ENCODE measurements around the gene CBX1. TPM values are rescaled to one million over a fixed set of nuclear protein-coding genes. Genes with fewer than 3 reads are reported as not detected.

Gene CBX1
- total and polyA plus RNA-seq, 2 donors (not counting 3 experiments of a cell fraction or from before 2014, with no cell fraction given), result 20.4 to 95.2 TPM

DNA sequence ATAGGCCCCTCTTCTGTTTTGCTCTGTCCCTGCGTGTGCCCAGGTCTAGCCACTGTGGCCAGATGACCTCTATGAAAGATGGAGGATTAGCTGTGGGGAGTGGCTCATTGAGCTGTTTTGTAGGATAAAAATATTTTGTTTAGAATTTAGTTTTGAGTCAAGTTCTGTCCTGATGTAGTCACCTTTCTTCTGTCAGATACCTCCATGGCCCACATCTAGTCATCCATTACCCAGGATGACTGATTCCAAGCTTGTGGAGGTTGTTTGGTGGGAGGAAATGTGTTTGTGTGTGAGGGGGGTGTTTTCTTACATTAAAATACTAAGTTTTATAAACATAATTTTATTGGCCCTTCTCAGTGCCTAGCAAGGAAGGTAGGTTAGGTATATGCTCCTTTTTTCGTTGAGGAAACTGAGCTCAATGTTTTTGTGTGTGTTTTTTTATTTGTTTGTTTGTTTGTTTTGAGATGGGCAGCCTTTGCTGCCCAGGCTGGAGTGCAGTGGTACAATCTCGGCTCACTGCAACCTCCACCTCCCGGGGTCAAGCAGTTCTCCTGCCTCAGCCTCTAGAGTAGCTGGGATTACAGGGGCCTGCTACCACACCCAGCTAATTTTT, 22.6 kb upstream of the CBX1 start:
- no TSS peak for BruUV-seq (replicated peaks)
- Histone ChIP-seq H2AFZ (ENCODE audit: low read depth, low read length) (no peak overlapping the region), H3K4me1 (ENCODE audit: control insufficient read depth, extremely low read depth, insufficient read depth, low read length) (peaks cover 15% of the 10 kb centered on the region), H3K9me1 (replicated peaks; ENCODE audit: control insufficient read depth, extremely low read depth, insufficient read depth, low read length) (no peaks in the 10 kb centered on the region), H4K20me1 (replicated peaks; ENCODE audit: control insufficient read depth, extremely low read depth, insufficient read depth, low read length) (no peaks in the 10 kb centered on the region), H3K36me3 (ENCODE audit: control insufficient read depth in 2 of 2, extremely low read depth in 1 of 2, insufficient read depth in 2 of 2, low read length in 2 of 2) (peaks cover 14 to 23% of the 10 kb centered on the region in 2 experiments), H3K9ac (replicated peaks; ENCODE audit: extremely low read depth, insufficient read depth, low read length) (no peak overlapping the region), H3K27me3 (ENCODE audit: control insufficient read depth in 2 of 2, insufficient read depth in 2 of 2, low read length in 2 of 2) (no peaks in the 10 kb centered on the region), H3K4me3 (replicated peaks in 1 of 3; ENCODE audit: insufficient read depth in 1 of 3, low read depth in 1 of 3, low read length in 3 of 3) (no peak overlapping the region), H3K4me2 (ENCODE audit: insufficient read depth, low read length) (no peak overlapping the region), H3K27ac (ENCODE audit: insufficient read depth, low read depth, low read length) (no peak overlapping the region), H3K79me2 (ENCODE audit: control insufficient read depth, insufficient read depth, low read length) (no peaks in the 10 kb centered on the region), H3K9me3 (replicated peaks; ENCODE audit: control insufficient read depth, insufficient read depth, low read length) (no peaks in the 10 kb centered on the region)
- POLR2A ChIA-PET, result no interaction called here
- dilution Hi-C loops (cut with MboI; ENCODE audit: extremely low pct_ligation_motif_present, low sequenced_read_pairs) (no loop called here), intact Hi-C loops (cut with micrococcal nuclease) (no loop called here)
- DNase-seq (ENCODE audit: low read depth, low spot score) (no peak), FAIRE-seq (no peak)
- TF ChIP-seq MYC (IDR thresholded peaks at IDR 0.05; ENCODE audit: low read depth, low read length), result no peak
- TF ChIP-seq GATA2 (IDR thresholded peaks at IDR 0.05; ENCODE audit: insufficient read depth, insufficient read length, low read depth, low read length), result no peak
- TF ChIP-seq, protein P1, sequence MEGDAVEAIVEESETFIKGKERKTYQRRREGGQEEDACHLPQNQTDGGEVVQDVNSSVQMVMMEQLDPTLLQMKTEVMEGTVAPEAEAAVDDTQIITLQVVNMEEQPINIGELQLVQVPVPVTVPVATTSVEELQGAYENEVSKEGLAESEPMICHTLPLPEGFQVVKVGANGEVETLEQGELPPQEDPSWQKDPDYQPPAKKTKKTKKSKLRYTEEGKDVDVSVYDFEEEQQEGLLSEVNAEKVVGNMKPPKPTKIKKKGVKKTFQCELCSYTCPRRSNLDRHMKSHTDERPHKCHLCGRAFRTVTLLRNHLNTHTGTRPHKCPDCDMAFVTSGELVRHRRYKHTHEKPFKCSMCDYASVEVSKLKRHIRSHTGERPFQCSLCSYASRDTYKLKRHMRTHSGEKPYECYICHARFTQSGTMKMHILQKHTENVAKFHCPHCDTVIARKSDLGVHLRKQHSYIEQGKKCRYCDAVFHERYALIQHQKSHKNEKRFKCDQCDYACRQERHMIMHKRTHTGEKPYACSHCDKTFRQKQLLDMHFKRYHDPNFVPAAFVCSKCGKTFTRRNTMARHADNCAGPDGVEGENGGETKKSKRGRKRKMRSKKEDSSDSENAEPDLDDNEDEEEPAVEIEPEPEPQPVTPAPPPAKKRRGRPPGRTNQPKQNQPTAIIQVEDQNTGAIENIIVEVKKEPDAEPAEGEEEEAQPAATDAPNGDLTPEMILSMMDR (IDR thresholded peaks at IDR 0.05; ENCODE audit: extremely low read depth in 1 of 2, insufficient read depth in 1 of 2, low read depth in 1 of 2, low read length in 2 of 2), result no peak
- no peak for TF ChIP-seq FOS (IDR thresholded peaks at IDR 0.05; ENCODE audit: borderline replicate concordance, insufficient read depth, low read length)
- TF ChIP-seq EZH2 (IDR thresholded peaks at IDR 0.05; ENCODE audit: borderline replicate concordance, low read depth, low read length, severe bottlenecking), result no peak
- no peak for TF ChIP-seq POLR2AphosphoS5 (IDR thresholded peaks at IDR 0.05; ENCODE audit: insufficient read depth, low read depth, low read length)
- TF ChIP-seq JUN (IDR thresholded peaks at IDR 0.05; ENCODE audit: borderline replicate concordance, insufficient read depth, insufficient read length, low read depth), result no peak
- TF ChIP-seq, protein P2, sequence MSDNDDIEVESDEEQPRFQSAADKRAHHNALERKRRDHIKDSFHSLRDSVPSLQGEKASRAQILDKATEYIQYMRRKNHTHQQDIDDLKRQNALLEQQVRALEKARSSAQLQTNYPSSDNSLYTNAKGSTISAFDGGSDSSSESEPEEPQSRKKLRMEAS (IDR thresholded peaks at IDR 0.05; ENCODE audit: insufficient read depth, insufficient read length), result no peak
- TF ChIP-seq POLR2A (IDR thresholded peaks at IDR 0.05; ENCODE audit: low read depth, low read length), result no peak
- CTCF ChIA-PET, result interaction anchor here (0.7 to 1.8 kb wide), 5 partner anchors 7 to 136 kb away, joined by 3 to 6 read pairs (median 3); no protein-coding TSS in a partner anchor
